T-helper 17 cell (primary cell): ENCODE measurements around the gene NTF4. TPM values are rescaled to one million over a fixed set of nuclear protein-coding genes. Genes with fewer than 3 reads are reported as not detected.

Experiments
- ATAC-seq: fragments of 150-1000 bp; cut with Tn5 transposase; 2 replicates; pipeline ENCODE4 v1.10.0; 2021; ENCODE audit warnings: mild to moderate bottlenecking, moderate library complexity
- DNase-seq, 3 donors: peaks; one replicate each; pipeline versions ENCODE4 v3.0.0 to v3.0.0-alpha.2; 2020 to 2021
- H3K9me3 ChIP-seq: one replicate; pipeline ENCODE4 v1.7.0; 2013; ENCODE audit warnings: low read length, mild to moderate bottlenecking; ENCODE audit not compliant: control insufficient read depth, poor library complexity, severe bottlenecking
- H3K27ac Mint-ChIP-seq: one replicate; pipeline ENCODE4 v1.8.0; 2022; ENCODE audit warnings: mild to moderate bottlenecking, moderate library complexity, mixed read lengths
- H3K27me3 Mint-ChIP-seq: one replicate; pipeline ENCODE4 v1.8.0; 2022; ENCODE audit warnings: mixed read lengths
- H3K36me3 Mint-ChIP-seq: one replicate; pipeline ENCODE4 v1.8.0; 2022; ENCODE audit warnings: low read depth, mixed read lengths
- H3K4me1 Mint-ChIP-seq: one replicate; pipeline ENCODE4 v1.8.0; 2022; ENCODE audit warnings: mild to moderate bottlenecking, mixed read lengths
- H3K4me3 Mint-ChIP-seq: one replicate; pipeline ENCODE4 v1.8.0; 2022; ENCODE audit warnings: mild to moderate bottlenecking, moderate library complexity, mixed read lengths
- total RNA-seq, 4 donors: library from RNA in 2 of 4; stranded (reverse) in 2 of 4; gene quantifications; one replicate each; pipeline ENCODE4 v1.2.3 and lab custom pipeline; 2022 to 2026

Gene NTF4, protein sequence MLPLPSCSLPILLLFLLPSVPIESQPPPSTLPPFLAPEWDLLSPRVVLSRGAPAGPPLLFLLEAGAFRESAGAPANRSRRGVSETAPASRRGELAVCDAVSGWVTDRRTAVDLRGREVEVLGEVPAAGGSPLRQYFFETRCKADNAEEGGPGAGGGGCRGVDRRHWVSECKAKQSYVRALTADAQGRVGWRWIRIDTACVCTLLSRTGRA
- total RNA-seq = not detected
- 0 reads per million in 2 donors for total RNA-seq (lab: John Stamatoyannopoulos, UW)

DNA sequence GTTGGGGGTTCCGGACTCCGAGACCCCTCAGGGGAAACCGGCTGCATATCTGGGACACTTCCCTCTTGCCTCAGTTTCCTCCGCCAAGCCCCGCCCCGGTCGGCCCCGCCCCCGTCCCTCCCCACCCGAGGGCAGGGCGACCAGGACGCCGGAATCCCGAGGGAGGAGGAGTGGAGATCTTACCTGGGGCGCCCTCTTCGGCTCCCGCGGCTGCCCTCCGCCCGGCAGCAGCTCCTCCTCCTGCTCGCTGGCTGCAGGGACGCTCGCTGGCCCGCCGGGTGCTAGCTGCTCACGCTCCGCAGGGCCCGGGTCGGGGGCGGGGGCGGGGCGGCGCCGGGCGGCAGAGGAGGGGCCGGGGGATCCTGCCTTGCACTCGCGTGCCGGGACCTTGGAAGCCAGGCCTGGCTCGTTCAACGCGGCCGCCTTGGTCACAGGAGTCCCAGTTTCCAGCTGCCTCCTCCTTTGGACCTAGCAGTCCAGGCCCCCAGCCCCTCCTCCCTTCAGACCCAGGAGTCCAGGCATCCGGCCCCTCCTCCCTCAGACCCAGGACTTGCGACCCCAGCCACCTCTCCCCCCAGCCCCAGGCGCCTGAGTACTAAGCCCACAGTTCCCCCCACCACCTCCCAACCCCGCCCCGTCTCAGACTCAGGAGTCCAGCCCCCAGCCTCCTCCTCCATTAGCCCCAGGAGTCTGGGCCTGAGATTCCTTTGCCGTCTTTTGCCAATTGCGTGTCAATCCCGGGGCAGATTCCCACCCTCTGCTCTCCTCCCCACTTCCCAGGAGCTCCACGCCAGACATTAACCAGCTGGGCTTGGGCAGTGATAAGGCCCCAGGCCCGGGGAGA, at the start of gene NTF4:
NTF4 (minus strand) TSS at position 51 of the 844 bp plus-strand sequence. CDS start 2,821 bp downstream, outside the sequence.
- H3K9me3 ChIP-seq = no peaks in the 10 kb centered on the region
- DNase-seq = no peak
- H3K27me3 Mint-ChIP-seq = peaks cover 61% of the 10 kb centered on the region
- ATAC-seq = no peak
- H3K4me3 Mint-ChIP-seq = peak within 1 kb of the TSS; percentile 55
- H3K36me3 Mint-ChIP-seq = peaks cover 11% of the 10 kb centered on the region
- peaks cover 4% of the 10 kb centered on the region for H3K4me1 Mint-ChIP-seq
- H3K27ac Mint-ChIP-seq = no peak within 1 kb of the TSS

DNA sequence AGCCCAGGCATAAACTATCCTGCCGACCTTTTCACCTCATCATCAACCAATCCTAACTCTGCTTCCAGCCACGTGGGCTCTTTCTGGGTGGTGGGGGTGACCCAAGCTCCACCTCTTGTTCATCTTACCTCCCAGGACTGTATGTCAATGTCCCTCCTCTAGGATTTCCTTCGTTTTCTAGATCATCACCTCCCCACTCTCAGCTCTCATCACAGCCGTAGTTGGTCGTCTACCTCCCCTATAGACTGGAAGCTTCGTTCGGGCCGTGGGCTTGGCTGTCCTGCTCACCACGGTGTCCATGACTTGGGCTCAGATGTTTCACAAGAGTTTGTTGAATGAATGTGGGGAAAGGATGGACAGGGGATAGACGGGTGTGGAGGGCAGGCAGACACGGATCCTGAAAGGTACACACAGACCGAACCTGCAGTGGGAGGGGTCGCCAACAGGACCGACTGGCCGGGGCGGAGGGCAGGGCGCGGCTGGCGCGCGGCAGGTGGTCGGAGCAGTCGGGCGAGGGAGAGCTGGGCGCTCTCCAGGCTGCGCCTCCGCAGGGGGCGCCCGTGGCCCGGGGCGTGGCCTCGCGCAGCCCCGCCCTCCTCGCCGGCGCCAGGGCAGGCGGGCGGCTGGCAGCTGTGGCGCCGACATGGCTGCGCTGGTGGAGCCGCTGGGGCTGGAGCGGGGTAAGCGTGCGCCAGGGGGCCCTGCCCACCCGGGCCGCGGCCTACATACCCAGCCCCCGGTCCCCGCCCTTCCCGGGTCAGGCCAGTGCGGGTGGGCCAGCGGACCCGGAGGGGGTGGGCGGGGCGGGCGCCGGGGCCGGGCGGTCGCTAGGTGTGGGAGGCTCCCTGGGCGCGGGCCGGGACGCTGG, 49.4 kb upstream of the NTF4 start, which contains the start of gene LIN7B:
LIN7B (plus strand) TSS at position 609 of the 868 bp plus-strand sequence; CDS start at position 644, 35 bp downstream.
- H3K27ac Mint-ChIP-seq = peak within 1 kb of the TSS; percentile 61

DNA sequence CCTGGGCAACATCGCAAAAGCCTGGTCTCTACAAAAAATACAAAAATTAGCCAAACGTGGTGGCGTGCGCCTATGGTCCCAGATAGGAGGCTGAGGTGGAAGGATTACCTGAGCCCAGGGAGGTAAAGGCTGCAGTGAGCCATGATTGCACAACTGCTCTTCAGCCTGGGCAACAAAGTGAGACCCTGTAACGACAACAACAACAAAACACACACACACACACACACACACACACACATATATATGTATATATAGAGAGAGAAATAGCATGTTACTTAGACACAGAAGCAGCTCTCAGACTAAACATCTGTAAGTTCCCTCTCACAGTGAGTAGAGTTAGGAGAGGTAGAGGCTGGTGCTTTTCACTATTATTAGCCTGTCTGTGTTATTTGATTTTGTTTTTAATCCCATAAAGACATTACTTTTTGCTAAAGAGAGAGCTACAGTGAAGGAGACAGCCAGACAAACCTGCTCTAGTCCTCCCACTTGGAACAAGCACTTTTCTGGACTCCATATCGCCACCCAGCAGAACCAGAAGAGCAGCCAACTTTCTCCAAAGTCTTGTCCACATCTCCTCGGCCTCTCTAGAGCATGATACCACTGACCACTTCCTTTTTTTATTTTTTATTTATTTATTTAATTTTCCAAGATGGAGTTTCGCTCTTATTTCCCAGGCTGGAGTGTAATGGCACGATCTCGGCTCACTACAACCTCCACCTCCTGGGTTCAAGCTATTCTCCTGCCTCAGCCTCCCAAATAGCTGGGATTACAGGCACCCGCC, 46.8 kb upstream of the NTF4 start:
- DNase-seq (no peak), ATAC-seq (no peak)
- Mint-ChIP-seq H3K4me1 (peaks cover 20% of the 10 kb centered on the region), H3K36me3 (peaks cover 6% of the 10 kb centered on the region), H3K27me3 (no peaks in the 10 kb centered on the region), H3K4me3 (peak overlapping the region; percentile 7), H3K27ac (no peak overlapping the region)
- no peaks in the 10 kb centered on the region for H3K9me3 ChIP-seq

More for the DNA sequence above, 49.4 kb upstream of the NTF4 start, which contains the start of gene LIN7B:
- no peaks in the 10 kb centered on the region for H3K27me3 Mint-ChIP-seq
- H3K9me3 ChIP-seq = no peaks in the 10 kb centered on the region
- H3K36me3 Mint-ChIP-seq = no peaks in the 10 kb centered on the region
- ATAC-seq (peak; percentile 66), DNase-seq (peak; percentile 78 to 83 (median 80))
- H3K4me3 Mint-ChIP-seq = peak within 1 kb of the TSS; percentile 86
- peaks cover 29% of the 10 kb centered on the region for H3K4me1 Mint-ChIP-seq

DNA sequence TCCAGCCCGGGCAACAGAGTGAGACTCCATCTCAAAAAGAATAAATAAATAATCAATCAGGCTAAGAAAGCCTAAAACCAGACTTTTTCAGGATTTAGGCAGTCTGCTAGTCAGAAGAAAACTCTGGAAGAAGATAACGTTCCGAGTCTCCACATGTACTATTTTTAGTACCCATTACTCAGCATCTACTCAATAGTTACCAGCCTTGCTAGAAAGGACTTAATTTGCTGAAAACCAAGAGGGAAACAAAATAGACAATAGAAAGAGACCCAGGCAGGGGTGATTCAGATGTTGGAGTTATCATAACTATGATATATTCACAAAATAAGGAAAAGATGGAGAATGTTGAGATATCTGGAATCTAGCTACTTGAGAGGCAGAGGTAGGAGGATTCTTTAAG, 45.9 kb upstream of the NTF4 start:
- Mint-ChIP-seq H3K27ac (no peak overlapping the region), H3K4me1 (peaks cover 17% of the 10 kb centered on the region), H3K4me3 (no peak overlapping the region), H3K27me3 (no peaks in the 10 kb centered on the region), H3K36me3 (peaks cover 6% of the 10 kb centered on the region)
- ATAC-seq = no peak
- no peaks in the 10 kb centered on the region for H3K9me3 ChIP-seq
- DNase-seq = no peak

- H3K4me1 Mint-ChIP-seq = peaks cover 17% of the 10 kb centered on the region
- DNase-seq = no peak
- no peak overlapping the region for H3K27ac Mint-ChIP-seq
- H3K9me3 ChIP-seq = no peaks in the 10 kb centered on the region
- no peak for ATAC-seq
- no peak overlapping the region for H3K4me3 Mint-ChIP-seq
- peaks cover 7% of the 10 kb centered on the region for H3K36me3 Mint-ChIP-seq
- H3K27me3 Mint-ChIP-seq = no peaks in the 10 kb centered on the region
Measured at GRCh38 chr19:49109569-49110233, 45.1 kb upstream of the NTF4 start.

DNA sequence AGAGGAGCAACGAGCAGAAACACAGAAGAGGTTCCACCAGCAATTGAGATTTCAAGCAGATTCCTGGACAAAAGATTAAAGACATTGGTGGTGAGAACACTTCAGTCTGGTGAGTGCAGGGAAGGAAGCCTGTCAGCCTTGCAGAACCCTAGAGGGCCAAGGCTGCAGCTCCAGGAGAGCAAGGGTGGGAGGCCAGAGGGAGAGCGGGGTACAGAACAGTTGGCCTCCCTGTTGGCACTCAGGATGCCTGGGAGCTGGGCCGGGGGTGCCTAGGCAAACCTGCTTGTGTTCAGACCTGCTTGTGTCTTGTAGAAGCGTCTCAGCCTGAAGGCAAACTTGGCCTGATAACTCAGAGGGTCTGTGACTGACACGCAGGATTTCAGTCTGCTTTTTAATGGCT, 44.4 kb upstream of the NTF4 start:
- Mint-ChIP-seq H3K4me1 (peaks cover 16% of the 10 kb centered on the region), H3K4me3 (no peak overlapping the region), H3K36me3 (peaks cover 8% of the 10 kb centered on the region), H3K27ac (no peak overlapping the region), H3K27me3 (no peaks in the 10 kb centered on the region)
- DNase-seq (no peak), ATAC-seq (no peak)
- H3K9me3 ChIP-seq = no peaks in the 10 kb centered on the region

GRCh38 chr19:49107625-49108459, 43.2 kb upstream of the NTF4 start:
- Mint-ChIP-seq H3K4me3 (no peak overlapping the region), H3K4me1 (peaks cover 9% of the 10 kb centered on the region), H3K36me3 (peaks cover 8% of the 10 kb centered on the region), H3K27ac (no peak overlapping the region), H3K27me3 (no peaks in the 10 kb centered on the region)
- H3K9me3 ChIP-seq = no peaks in the 10 kb centered on the region
- DNase-seq (no peak), ATAC-seq (no peak)

GRCh38 chr19:49106648-49107135, 42.1 kb upstream of the NTF4 start:
- H3K27ac Mint-ChIP-seq = peak overlapping the region; percentile 2
- DNase-seq (peak; percentile 38 to 65 (median 47)), ATAC-seq (peak; percentile 76)
- H3K4me1 Mint-ChIP-seq = peaks cover 9% of the 10 kb centered on the region
- H3K4me3 Mint-ChIP-seq = no peak overlapping the region
- no peaks in the 10 kb centered on the region for H3K9me3 ChIP-seq
- H3K36me3 Mint-ChIP-seq = peaks cover 8% of the 10 kb centered on the region
- no peaks in the 10 kb centered on the region for H3K27me3 Mint-ChIP-seq

DNA sequence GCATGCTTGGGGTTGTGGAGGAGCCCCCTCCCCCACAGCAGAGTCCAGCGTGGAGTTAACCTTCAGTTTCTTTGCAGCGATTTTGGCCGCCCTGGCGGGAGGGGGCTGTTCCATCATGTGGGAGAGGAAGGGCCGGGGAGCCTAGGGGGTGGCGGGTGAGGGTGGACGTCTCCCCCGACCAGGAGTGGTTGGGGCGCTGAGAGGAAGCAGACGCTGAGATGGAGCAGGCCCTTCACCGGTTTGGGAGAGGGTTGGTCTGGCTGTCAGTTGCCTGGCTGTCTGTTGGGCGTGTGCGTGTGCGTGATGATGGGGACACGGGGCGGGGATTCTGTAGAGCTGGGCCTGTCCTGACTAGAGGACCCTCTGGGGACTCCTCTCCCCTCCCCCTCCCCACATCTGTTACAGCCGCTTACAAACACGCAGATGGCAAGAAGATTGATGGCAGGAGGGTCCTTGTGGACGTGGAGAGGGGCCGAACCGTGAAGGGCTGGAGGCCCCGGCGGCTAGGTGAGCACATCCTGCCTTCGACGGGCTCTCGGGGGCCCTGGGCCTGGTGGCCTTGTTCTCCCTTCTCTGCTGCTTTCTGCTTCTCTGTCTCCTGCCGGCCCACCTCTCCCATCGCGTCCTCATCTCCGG, 39.7 kb upstream of the NTF4 start:
- ATAC-seq (no peak), DNase-seq (no peak)
- Mint-ChIP-seq H3K4me3 (no peak overlapping the region), H3K27ac (peak overlapping the region; percentile 79), H3K27me3 (no peaks in the 10 kb centered on the region), H3K36me3 (peaks cover 12% of the 10 kb centered on the region), H3K4me1 (peaks cover 16% of the 10 kb centered on the region)
- H3K9me3 ChIP-seq = no peaks in the 10 kb centered on the region

DNA sequence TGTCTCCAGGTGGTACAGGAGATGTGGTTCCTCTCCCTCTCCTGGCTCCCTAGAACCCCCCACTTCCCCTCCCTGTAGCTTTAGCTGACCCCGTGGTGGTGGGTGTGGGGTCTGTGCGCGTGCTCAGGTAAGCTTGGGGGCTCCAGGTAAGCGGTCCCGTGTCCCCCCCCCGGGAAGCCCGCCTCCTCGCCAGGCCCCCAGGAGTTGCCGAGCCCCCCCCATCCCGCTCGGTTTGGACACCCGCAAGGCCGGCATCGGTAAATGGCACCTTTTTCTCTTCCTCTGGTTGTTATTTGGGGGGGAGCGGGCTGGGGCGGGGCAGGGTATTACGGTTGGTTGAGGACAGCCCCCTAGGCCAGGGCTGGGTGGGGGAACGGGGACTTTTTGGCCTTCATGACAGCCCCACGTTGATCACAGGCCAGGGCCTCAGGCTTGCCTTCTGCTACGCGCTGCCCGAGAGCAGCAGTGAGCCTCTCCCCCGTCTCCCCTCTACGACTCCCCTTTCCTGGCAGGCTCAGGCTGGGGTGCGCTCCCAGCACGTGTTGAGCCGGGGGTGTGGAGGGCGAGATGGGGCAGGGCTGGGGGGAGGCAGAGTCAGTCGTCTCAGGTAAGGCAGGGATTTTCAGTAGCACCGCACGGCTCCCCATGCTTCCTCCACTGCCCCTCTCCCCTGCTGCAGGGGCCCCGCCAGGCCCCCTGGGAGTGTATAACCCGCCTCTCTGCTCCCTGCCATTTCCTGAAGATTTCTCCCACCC, 38.9 kb upstream of the NTF4 start:
- no peaks in the 10 kb centered on the region for H3K9me3 ChIP-seq
- H3K27ac Mint-ChIP-seq = no peak overlapping the region
- H3K4me3 Mint-ChIP-seq = no peak overlapping the region
- no peak for ATAC-seq
- peaks cover 16% of the 10 kb centered on the region for H3K4me1 Mint-ChIP-seq
- no peaks in the 10 kb centered on the region for H3K27me3 Mint-ChIP-seq
- peaks cover 12% of the 10 kb centered on the region for H3K36me3 Mint-ChIP-seq
- no peak for DNase-seq
